ENCODE data around the gene PDPN.

PDPN gene

DNA sequence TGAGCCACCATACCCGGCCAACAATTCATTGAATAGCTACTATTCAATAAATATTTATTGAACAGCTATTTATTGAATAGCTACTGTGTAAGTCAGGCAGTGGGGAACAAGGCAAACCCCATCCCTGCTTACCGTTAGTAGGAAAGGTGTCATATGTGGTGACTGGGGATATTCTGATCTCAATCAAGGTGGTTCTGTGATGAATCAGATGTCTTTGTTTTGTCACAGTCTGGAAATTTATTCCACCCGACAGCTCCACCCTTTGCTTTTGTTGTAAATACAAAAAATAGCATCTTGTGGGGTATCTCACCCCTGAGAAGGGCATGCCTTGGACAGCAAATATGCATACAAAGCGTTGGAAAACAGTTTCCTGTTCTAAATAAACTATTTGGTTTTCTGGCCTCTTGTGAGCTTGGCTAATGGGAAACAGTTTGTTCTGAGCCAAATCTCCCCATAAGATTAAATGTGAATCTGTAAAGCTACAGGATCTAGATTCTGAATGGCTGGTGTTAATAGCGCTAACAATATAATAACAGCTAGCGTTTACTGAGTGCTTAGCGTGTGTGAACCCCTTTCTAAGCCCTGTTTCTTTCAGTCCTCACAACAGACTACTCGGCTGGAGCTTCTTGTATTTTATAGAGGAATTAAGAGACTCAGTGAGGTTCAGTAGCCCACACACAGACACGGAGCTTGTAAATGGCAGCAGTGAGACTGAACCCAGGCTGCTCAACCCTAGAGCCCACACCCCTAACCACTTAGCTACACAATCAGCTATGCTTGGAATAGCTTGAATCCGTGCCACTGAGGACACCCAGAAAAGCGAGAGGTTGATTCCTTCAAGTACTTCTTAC is 5.5 kb downstream of the PDPN start:
- no peak overlapping the region for H3K4me3 ChIP-seq (ENCODE audit: low read depth, low read length)
- peaks cover 0 to 23% of the 10 kb centered on the region in 2 experiments; a peak in 2 of 3 replicates for H3K36me3 ChIP-seq (ENCODE audit: control insufficient read depth in 2 of 2, insufficient read depth in 1 of 2, low read length in 2 of 2)
- no peaks in the 10 kb centered on the region for H3K9me3 ChIP-seq (ENCODE audit: control insufficient read depth, insufficient read depth, low read depth, low read length)
- H3K27ac ChIP-seq (ENCODE audit: extremely low read depth, low read depth, low read length), result no peak overlapping the region
- POLR2A ChIA-PET, result interaction anchor here (0.7 kb wide), 1 partner anchor 303 kb away, joined by 3 read pairs; no protein-coding TSS in a partner anchor
- CTCF ChIA-PET, result interaction anchor here (1.3 kb wide), 1 partner anchor 18 kb away, joined by 7 read pairs; no protein-coding TSS in a partner anchor
- TF ChIP-seq, protein P1, sequence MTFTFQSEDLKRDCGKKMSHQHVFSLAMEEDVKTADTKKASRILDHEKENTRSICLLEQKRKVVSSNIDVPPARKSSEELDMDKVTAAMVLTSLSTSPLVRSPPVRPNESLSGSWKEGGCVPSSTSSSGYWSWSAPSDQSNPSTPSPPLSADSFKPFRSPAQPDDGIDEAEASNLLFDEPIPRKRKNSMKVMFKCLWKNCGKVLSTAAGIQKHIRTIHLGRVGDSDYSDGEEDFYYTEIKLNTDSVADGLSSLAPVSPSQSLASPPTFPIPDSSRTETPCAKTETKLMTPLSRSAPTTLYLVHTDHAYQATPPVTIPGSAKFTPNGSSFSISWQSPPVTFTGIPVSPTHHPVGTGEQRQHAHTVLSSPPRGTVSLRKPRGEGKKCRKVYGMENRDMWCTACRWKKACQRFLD (tag by site-specific recombination; IDR thresholded peaks at IDR 0.05), result no peak
- 0 out of 2 replicates have a peak, but pooled peaks have one; percentile 31 for TF ChIP-seq ZNF664 (tag by site-specific recombination; IDR thresholded peaks at IDR 0.05)
- peaks cover 4% of the 10 kb centered on the region for H3K4me1 ChIP-seq (ENCODE audit: control insufficient read depth, insufficient read depth, low read length)

DNA sequence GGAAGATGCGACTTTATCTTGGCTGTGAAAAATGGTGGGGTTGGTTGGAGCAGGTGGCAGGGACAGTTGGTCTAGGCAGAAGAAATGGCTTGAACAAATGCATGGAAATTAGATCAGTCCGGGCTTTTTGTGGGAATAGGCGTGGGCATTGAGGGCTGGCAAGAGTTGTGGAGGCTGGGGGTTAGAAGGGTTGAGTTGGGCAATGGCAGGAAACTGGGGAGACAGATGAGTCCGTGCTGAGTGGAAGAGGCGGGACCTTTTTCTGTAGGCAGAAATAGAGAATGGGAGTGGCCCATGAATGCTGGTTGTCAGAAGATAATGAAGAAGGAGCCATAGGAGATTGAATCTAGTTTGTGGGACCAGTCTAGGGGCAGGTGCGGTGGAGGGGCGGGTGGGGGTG is 6.9 kb downstream of the PDPN start:
- POLR2A ChIA-PET, result no interaction called here
- TF ChIP-seq ZNF510 (tag by site-specific recombination; IDR thresholded peaks at IDR 0.05; ENCODE audit: insufficient replicate concordance), result no peak
- no peak for TF ChIP-seq ZNF677 (tag by site-specific recombination; IDR thresholded peaks at IDR 0.05)
- TF ChIP-seq ZNF350 (tag by site-specific recombination; IDR thresholded peaks at IDR 0.05), result no peak
- no peak for TF ChIP-seq IKZF3 (tag by site-specific recombination; IDR thresholded peaks at IDR 0.05)
- TF ChIP-seq ZNF146 (tag by site-specific recombination; IDR thresholded peaks at IDR 0.05), result no peak
- TF ChIP-seq, protein P2, sequence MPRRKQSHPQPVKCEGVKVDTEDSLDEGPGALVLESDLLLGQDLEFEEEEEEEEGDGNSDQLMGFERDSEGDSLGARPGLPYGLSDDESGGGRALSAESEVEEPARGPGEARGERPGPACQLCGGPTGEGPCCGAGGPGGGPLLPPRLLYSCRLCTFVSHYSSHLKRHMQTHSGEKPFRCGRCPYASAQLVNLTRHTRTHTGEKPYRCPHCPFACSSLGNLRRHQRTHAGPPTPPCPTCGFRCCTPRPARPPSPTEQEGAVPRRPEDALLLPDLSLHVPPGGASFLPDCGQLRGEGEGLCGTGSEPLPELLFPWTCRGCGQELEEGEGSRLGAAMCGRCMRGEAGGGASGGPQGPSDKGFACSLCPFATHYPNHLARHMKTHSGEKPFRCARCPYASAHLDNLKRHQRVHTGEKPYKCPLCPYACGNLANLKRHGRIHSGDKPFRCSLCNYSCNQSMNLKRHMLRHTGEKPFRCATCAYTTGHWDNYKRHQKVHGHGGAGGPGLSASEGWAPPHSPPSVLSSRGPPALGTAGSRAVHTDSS (tag by site-specific recombination; IDR thresholded peaks at IDR 0.05), result no peak
- TF ChIP-seq SALL2 (tag by site-specific recombination; IDR thresholded peaks at IDR 0.05; ENCODE audit: borderline replicate concordance), result no peak
- no peak for TF ChIP-seq ZNF16 (tag by site-specific recombination; IDR thresholded peaks at IDR 0.05; ENCODE audit: low read depth)
- no peak for TF ChIP-seq ZNF501 (tag by site-specific recombination; IDR thresholded peaks at IDR 0.05)
- no peak for TF ChIP-seq ZNF707 (tag by site-specific recombination; IDR thresholded peaks at IDR 0.05)
- no peak for TF ChIP-seq ZNF658 (tag by site-specific recombination; IDR thresholded peaks at IDR 0.05)
- no peak for TF ChIP-seq FEZF1 (tag by site-specific recombination; IDR thresholded peaks at IDR 0.05)
- TF ChIP-seq TRIM28 (IDR thresholded peaks at IDR 0.05; ENCODE audit: borderline replicate concordance, low read length), result no peak
- TF ChIP-seq ZNF548 (tag by site-specific recombination; IDR thresholded peaks at IDR 0.05), result no peak
- TF ChIP-seq, protein P3, sequence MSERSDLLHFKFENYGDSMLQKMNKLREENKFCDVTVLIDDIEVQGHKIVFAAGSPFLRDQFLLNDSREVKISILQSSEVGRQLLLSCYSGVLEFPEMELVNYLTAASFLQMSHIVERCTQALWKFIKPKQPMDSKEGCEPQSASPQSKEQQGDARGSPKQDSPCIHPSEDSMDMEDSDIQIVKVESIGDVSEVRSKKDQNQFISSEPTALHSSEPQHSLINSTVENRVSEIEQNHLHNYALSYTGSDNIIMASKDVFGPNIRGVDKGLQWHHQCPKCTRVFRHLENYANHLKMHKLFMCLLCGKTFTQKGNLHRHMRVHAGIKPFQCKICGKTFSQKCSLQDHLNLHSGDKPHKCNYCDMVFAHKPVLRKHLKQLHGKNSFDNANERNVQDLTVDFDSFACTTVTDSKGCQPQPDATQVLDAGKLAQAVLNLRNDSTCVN (tag by site-specific recombination; optimal IDR thresholded peaks at IDR 0.05), result no peak
- Histone ChIP-seq H3K4me1 (ENCODE audit: control insufficient read depth, insufficient read depth, low read length) (peaks cover 4% of the 10 kb centered on the region), H3K9me3 (ENCODE audit: control insufficient read depth, insufficient read depth, low read depth, low read length) (no peaks in the 10 kb centered on the region), H3K36me3 (ENCODE audit: control insufficient read depth in 2 of 2, insufficient read depth in 1 of 2, low read length in 2 of 2) (peaks cover 0 to 23% of the 10 kb centered on the region in 2 experiments; a peak in 2 of 3 replicates), H3K27ac (ENCODE audit: extremely low read depth, low read depth, low read length) (no peak overlapping the region), H3K4me3 (ENCODE audit: low read depth, low read length) (no peak overlapping the region)
- CTCF ChIA-PET, result no interaction called here

All from HEK293 (cell line).